Thyroid gland (tissue), 4 donors: Measurements from ENCODE around the gene RCAN2. TPM values are rescaled to one million over a fixed set of nuclear protein-coding genes. Genes with fewer than 3 reads are reported as not detected.

Source experiments
- DNase-seq, 2 donors: peaks; one replicate each; pipeline ENCODE4 v3.0.0-alpha.2; 2019
- H3K27ac ChIP-seq, 3 donors: fragments of 200-600 bp; sonication (generic); 1 replicate in 2 of 3; 2 replicates in 1 of 3; pipeline ENCODE4 v1.5.1; 2016 to 2019; ENCODE audit warnings: mild to moderate bottlenecking in 1 of 3, moderate library complexity in 1 of 3
- H3K27me3 ChIP-seq: fragments of 200-600 bp; sonication (generic); one replicate; pipeline ENCODE4 v1.5.1; 2019
- H3K36me3 ChIP-seq, 2 donors: fragments of 200-600 bp; sonication (generic); one replicate each; pipeline ENCODE4 v1.5.1; 2016 to 2019
- H3K4me1 ChIP-seq, 2 donors: fragments of 200-600 bp; sonication (generic); one replicate each; pipeline ENCODE4 v1.5.1; 2017 to 2019
- H3K4me3 ChIP-seq, 3 donors: fragments of 200-600 bp; sonication (generic); replicated peaks in 1 of 3; 1 replicate in 2 of 3; 2 replicates in 1 of 3; pipeline ENCODE4 v1.5.1; 2016; ENCODE audit warnings: mild to moderate bottlenecking in 1 of 3
- H3K9me3 ChIP-seq: fragments of 200-600 bp; sonication (generic); one replicate; pipeline ENCODE4 v1.5.1; 2017
- CTCF ChIP-seq, 6 experiments: fragments of 200-600 bp in 3 of 6; fragments of 450-650 bp in 3 of 6; sonication (generic) in 3 of 6; IDR thresholded peaks; one replicate each; pipeline ENCODE4 v1.5.1; 2016 to 2019; ENCODE audit warnings: antibody characterized with exemption in 6 of 6, mild to moderate bottlenecking in 2 of 6, inconsistent platforms in 1 of 6, moderate library complexity in 1 of 6
- POLR2A ChIP-seq, 2 donors: fragments of 450-650 bp; IDR thresholded peaks; one replicate each; pipeline ENCODE4 v1.6.1; 2017; ENCODE audit warnings: antibody characterized with exemption in 2 of 2, mild to moderate bottlenecking in 2 of 2, moderate library complexity in 1 of 2
- WGBS, 2 donors: methylation state at CpG; one replicate each; pipeline ENCODE4 v1.1.5; 2017; 5-methylcytosine and 5-hydroxymethylcytosine counted together
- intact Hi-C: fragments of 100-400 bp; cut with DNase I; formaldehyde crosslinking; loops from one replicate; pipeline ENCODE4 v1.15.1; 2023
- total RNA-seq, 4 donors: library from RNA; depleted of rRNA; stranded (reverse); fragments of >200 nt; gene quantifications; one replicate each; pipeline ENCODE4 v1.2.3, GENCODE V29; 2016

Gene RCAN2
- total RNA-seq, 4 donors from 2014 or later = 14.0 to 33.2 (median 23.3) TPM

- intact Hi-C loops = no loop called here
- no peak for TF ChIP-seq POLR2A (IDR thresholded peaks at IDR 0.05)
- TF ChIP-seq CTCF (IDR thresholded peaks at IDR 0.05) = no peak
- Histone ChIP-seq H3K4me3 (no peak overlapping the region), H3K9me3 (no peaks in the 10 kb centered on the region), H3K4me1 (no peaks in the 10 kb centered on the region), H3K36me3 (no peaks in the 10 kb centered on the region), H3K27ac (no peak overlapping the region), H3K27me3 (no peaks in the 10 kb centered on the region)
- no peak for DNase-seq
- 98 to 100% methylated on average over 2 of the region's 2 CpGs for WGBS, 2 donors
Observed at GRCh38 chr6:46258249-46258648, 233.0 kb downstream of the RCAN2 start.

- intact Hi-C loops = no loop called here
- WGBS, 2 donors = 72 to 76% methylated on average over 5 of the region's 5 CpGs
- no peak for TF ChIP-seq POLR2A (IDR thresholded peaks at IDR 0.05)
- Histone ChIP-seq H3K36me3 (no peaks in the 10 kb centered on the region), H3K4me3 (no peak overlapping the region), H3K9me3 (no peaks in the 10 kb centered on the region), H3K27ac (no peak overlapping the region), H3K27me3 (no peaks in the 10 kb centered on the region), H3K4me1 (no peaks in the 10 kb centered on the region)
- no peak for DNase-seq
Observed at GRCh38 chr6:46255528-46255927, 235.7 kb downstream of the RCAN2 start.

DNA sequence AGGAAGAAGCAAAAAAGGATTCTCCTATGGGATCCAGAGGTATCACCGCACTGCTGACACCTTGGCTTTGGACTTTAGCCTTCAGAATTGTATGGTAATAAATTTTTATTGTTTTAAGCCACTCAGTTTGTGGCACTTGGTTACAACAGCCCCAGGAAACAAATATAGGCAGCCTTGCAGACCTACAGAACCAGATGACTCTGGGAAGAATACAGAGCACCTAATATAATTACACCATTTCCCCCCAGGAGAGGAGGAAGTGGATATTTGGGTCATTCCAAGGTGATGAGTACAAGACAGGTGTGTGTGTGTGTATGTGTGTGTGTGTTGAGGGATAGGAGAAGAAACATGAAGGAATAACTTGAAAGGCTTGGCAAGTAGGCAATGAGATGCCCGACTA, 236.3 kb downstream of the RCAN2 start:
- intact Hi-C loops = no loop called here
- 94 to 95% methylated on average over 2 of the region's 2 CpGs for WGBS, 2 donors
- no peak for DNase-seq
- no peak overlapping the region for H3K27ac ChIP-seq
- no peaks in the 10 kb centered on the region for H3K27me3 ChIP-seq
- H3K36me3 ChIP-seq = no peaks in the 10 kb centered on the region
- H3K9me3 ChIP-seq = no peaks in the 10 kb centered on the region
- no peak overlapping the region for H3K4me3 ChIP-seq
- TF ChIP-seq CTCF (IDR thresholded peaks at IDR 0.05) (no peak), POLR2A (IDR thresholded peaks at IDR 0.05) (no peak)
- H3K4me1 ChIP-seq = no peaks in the 10 kb centered on the region

GRCh38 chr6:46254331-46254730, 236.9 kb downstream of the RCAN2 start:
- Histone ChIP-seq H3K36me3 (no peaks in the 10 kb centered on the region), H3K9me3 (no peaks in the 10 kb centered on the region), H3K27me3 (no peaks in the 10 kb centered on the region), H3K27ac (no peak overlapping the region), H3K4me3 (no peak overlapping the region), H3K4me1 (no peaks in the 10 kb centered on the region)
- WGBS, 2 donors = 91 to 92% methylated on average over 1 of the region's 1 CpG
- TF ChIP-seq CTCF (IDR thresholded peaks at IDR 0.05) (no peak), POLR2A (IDR thresholded peaks at IDR 0.05) (no peak)
- intact Hi-C loops = no loop called here
- no peak for DNase-seq

GRCh38 chr6:46251583-46252339, 239.5 kb downstream of the RCAN2 start:
- TF ChIP-seq CTCF (IDR thresholded peaks at IDR 0.05) = no peak
- TF ChIP-seq POLR2A (IDR thresholded peaks at IDR 0.05) = no peak
- WGBS, 2 donors = 89 to 100% methylated on average over 3 of the region's 3 CpGs
- DNase-seq = no peak
- Histone ChIP-seq H3K4me3 (no peak overlapping the region), H3K27me3 (no peaks in the 10 kb centered on the region), H3K27ac (no peak overlapping the region), H3K9me3 (no peaks in the 10 kb centered on the region), H3K4me1 (no peaks in the 10 kb centered on the region), H3K36me3 (no peaks in the 10 kb centered on the region)
- intact Hi-C loops = no loop called here
